HG03159 (cell line): ENCODE measurements around the gene VAMP8.
"Not testable (repeated sequence)": the region's sequence is repeated elsewhere in the genome, so short reads cannot be mapped to it uniquely, and the experiment has no call there.

Source experiments
- ATAC-seq: cut with Tn5 transposase; IDR thresholded peaks from one replicate; pipeline ENCODE4 v1.9.1; 2021; ENCODE audit warnings: mild to moderate bottlenecking, moderate library complexity; ENCODE audit not compliant: unreplicated experiment

Gene VAMP8

DNA sequence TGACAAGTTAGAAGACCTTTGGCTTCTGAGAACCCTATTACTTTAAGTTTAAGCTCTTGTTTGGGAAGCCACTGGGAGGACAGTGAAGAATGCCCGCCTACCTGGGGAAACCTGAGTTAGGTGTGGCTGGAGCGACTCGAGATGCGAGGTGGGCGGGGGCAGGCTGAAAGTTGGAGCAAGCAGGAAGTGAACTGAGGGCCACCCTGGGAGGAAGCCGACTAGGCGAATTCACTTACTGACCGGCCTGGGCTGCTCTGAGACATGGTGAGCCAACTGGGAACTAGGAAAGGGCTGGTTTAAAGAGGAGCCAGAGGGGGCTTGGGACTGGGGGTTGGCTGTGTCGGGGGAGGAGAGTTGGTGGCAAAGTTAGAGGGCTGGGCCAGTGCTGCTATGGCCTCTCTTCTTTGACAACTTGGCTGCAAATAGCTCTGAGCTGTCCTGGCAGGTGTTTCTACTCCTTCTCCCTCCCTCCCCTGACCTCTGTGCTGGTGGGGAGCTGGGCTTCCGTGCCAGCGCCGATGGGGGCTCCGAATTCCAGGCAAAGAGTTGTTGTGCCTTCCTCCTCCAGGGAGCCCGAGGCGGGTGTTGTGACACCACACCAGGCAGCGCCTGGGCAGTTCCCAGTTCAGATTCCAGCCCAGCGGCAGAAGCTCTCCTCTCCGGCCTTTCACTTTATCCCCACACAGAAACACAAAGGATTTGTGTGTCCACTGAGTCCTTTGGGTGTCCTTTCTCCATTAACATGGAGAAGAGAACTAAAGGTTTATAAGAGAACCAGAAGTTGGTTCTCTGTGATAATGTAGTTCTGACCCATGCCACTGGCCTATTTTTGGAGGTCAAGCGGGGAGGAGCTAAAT, at the start of gene VAMP8:
VAMP8 (plus strand) TSS at position 201 of the 857 bp plus-strand sequence; CDS start at position 262, 61 bp downstream.
- ATAC-seq: no peak

- no peak for ATAC-seq
Measured at GRCh38 chr2:85527787-85528186, 49.6 kb upstream of the VAMP8 start.

DNA sequence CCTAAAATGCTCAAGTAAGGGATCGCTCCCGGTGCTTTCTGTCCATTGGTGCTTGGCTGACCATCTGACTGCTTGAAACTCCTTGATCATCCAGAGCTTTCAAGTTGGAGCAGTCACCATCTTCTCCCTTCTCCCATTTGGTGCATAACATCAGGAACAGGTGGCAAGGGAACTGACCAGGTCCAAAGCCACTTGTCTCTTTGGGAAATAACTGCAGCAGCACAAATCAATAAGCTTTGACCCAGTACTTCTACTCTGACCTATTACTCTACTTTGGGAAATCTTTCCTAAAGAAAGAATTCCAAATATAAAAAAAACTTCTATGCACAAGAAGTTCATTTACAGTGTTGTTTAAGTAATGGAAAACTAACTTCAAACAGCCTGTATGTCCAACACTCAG, 49.0 kb upstream of the VAMP8 start:
- no peak for ATAC-seq

DNA sequence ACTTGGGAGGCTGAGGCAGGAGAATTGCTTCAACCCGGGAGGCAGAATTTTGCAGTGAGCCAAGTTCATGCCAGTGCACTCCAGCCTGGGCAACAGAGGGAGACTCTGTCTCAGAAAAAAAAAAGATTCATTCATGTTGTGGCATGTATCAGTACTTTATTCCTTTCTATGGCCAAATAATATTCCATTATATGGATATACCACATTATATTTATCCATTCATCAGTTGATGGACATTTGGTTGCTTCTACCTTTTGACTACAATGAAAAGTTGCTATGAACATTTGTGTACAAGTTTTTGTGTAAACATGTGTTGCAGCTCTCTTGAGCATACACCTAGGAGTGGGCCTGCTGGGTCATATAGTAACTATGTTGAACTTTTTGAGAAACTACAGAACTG, 47.6 kb upstream of the VAMP8 start:
- ATAC-seq: no peak

DNA sequence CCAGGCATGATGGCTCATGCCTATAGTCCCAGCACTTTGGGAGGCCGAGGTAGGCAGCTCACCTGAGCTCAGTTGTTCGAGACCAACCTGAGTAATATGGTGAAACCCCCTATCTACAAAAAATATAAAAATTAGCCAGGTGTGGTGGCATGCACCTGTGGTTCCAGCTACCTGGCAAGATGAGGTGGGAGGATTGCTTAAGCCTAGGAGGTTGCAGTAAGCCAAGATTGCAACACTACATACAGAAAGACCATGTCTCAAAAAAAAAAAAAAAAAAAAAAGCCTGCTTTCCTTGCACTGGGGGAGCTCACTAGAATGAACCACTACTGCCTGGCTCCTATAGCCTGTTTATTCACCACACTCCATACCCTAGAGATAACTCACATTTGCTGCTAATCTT, 45.8 kb upstream of the VAMP8 start:
- no peak for ATAC-seq

GRCh38 chr2:85534099-85534498, 43.3 kb upstream of the VAMP8 start:
- no peak for ATAC-seq

- no peak for ATAC-seq
Measured at GRCh38 chr2:85534881-85535280, 42.5 kb upstream of the VAMP8 start.

DNA sequence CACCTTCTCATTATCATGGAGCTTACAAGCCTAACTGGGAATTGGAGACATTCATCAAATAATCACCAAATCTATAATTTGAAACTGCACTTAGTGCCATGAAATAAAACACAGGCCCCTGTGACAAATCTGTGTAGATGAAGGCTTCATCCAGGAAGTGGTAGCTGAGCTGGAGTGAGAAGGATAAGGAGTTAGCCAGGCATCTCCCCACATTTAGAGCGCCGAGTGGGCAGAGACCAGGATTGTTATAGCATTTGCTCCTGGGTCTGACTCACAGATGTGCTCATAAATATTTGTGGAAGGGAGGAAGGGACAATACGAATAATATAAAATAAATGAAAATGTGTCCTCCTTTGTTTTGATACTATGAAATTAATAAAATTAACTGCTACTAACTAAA, 40.9 kb upstream of the VAMP8 start:
- ATAC-seq: no peak

DNA sequence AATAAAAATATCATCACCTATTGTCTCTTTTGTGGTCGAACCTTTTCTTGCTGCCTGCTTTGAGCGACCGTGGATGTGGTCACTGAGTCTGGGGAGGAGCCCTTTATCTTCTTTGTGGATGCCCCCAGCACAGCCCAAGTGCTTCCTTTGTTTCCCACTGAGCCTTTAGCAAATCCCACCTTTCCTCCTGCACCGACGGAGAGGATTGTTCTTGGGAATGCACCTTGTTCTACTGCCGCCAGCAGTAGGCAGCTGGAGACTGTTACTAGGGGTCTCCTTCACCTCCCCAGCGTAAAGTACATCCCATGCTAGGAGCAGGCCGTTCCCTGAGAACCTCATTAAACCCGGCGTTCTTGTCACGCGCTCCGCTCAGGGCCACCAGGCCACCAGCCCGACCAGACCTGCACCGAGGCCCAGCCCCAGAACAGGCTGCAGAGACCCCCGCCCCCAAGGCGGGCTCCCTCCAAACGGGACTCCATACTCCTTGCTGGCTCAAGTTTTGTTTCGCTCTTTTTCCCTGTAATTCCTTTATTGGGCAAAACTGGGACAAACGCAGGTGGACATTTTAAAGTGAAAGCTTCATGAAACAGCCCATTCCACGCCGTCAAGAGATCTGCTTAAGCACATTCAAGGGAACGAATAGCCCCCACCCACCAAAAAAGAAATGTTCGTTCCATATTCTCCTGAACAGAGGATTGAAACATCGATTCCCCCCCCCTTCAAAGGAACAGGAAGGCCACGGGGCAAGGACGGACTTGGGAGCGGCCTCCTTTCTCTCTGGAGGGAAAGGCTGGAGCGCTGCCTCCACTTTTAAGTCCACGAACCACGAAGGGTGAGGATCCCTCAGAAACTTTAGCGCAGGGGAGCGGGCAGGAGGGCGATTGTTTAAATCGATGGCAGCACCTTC, 39.5 kb upstream of the VAMP8 start:
- no peak for ATAC-seq

DNA sequence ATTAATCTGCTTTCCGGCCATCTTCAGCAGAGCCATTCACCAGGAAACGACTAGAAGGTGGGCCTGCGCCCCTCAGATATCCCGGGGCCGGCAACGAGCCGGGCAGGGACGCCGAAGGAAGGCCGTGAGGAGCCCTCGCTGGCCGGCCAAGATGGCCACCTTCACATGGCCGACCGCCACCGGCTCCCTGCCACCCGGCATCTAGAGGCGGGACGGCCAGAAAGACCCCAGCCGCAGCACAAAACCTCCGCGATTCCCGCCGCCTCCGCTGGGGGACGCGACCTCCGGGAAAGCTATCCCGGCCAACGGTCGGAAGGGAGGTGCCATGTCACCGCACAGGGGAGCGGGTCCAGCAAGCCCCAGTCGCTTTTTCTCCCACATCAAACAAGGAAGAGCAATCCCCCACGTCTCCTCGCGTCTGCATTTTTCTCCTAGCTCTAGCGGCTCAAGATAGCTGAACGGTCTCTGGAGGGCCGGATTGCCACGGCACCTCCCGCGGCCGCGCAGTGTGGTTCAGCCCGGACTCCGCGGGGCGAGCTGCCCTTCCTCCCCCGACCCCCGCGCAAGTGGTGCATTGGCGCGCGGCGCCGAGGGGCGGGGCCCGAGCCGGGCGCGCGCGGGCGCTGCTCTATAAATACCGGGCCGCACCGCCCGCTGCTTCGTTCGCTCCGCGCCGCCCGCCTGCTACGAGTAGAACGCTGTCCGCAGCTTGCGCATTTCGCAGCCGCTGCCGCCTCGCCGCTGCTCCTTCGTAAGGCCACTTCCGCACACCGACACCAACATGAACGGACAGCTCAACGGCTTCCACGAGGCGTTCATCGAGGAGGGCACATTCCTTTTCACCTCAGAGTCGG, 38.7 kb upstream of the VAMP8 start, which contains the start of gene MAT2A:
MAT2A (plus strand) TSS at position 662 of the 854 bp plus-strand sequence; CDS start at position 782, 120 bp downstream.
- peak; percentile 68 for ATAC-seq

DNA sequence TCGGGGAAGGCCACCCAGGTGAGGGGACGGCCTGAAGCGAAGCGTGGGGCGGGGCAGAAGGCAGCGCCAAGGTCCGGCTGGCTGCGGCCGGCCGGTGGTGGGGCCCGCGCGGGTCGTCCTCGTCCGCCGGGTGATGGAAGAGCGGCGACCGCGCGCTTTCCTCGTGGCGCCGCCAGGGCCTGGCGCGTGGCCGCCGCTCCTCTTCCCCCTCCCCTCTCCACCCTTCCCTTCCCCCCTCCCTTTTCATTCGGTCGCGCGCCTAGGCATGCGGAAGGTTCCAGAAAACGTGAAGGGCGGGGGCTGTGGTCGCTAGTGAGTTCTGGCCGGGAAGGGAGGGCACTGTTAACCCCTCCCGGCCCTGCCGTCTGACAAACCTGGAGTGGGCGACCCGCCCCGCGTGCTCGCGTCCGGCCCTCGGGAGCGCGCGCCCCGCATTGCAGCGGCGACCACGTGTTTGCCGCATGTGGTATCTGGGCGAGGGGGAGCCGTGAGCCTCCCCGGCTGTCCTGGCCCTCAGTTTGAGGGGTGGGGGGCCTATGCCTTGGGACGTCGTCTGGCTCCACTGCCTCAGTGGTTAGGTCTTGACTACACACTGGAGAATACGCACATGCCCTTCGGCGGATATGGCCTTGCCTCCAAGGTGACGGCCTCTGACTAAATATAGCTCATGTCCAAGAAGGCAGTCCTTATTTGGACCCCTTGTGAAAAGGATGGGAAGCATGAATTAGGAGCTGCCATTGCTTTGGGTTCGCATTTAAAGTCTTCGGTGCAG, 37.8 kb upstream of the VAMP8 start:
- peak; percentile 33 for ATAC-seq

DNA sequence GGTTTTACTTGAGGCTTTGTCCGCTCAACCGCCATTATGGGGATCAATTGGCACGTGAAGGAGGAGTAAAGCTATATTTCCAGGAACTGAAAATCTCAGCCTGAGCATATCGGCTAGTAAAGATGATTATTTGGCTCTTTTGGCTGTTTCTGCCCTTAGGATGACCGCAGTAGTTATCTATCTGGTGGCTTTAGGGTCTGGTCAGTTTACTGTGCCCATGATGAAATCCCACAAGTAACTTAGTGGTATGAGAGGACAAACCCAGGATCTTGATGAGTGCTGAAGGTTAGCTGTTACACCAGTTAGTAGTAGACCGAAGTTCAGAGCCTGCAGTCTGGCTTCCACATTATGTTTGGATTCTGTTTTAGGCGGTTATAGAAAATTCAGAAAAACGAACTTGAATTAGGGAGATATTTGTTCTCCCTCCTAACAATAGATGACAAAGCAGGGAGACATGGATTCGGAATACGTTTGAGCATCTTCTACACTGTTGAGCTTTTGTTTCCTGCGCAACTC, 37.2 kb upstream of the VAMP8 start:
- no peak for ATAC-seq

GRCh38 chr2:85541262-85541661, 36.1 kb upstream of the VAMP8 start:
- no peak for ATAC-seq

- ATAC-seq: no peak
Measured at GRCh38 chr2:85541753-85542457, 35.5 kb upstream of the VAMP8 start.

GRCh38 chr2:85542777-85543176, 34.6 kb upstream of the VAMP8 start:
- ATAC-seq: no peak

GRCh38 chr2:85544254-85544691, 33.1 kb upstream of the VAMP8 start:
- ATAC-seq: not testable (repeated sequence)

- not testable (repeated sequence) for ATAC-seq
Measured at GRCh38 chr2:85544915-85545779, 32.2 kb upstream of the VAMP8 start.

- ATAC-seq: no peak
Measured at GRCh38 chr2:85545780-85546240, 31.6 kb upstream of the VAMP8 start.
